Fibroblast of mammary gland (primary cell): ENCODE measurements around the gene TPSG1.

Source experiments
- DNase-seq: peaks from one replicate; pipeline ENCODE4 v3.0.0-alpha.2; 2010; ENCODE audit warnings: low read depth
- H3K4me3 ChIP-seq: 2 replicates; pipeline ENCODE4 v1.5.1; 2011; ENCODE audit warnings: low read depth, mild to moderate bottlenecking, low read length, moderate library complexity; ENCODE audit not compliant: control insufficient read depth
- TF ChIP-seq, protein P1 (sequence below): conservative IDR thresholded peaks from 2 replicates; pipeline ENCODE4 v1.5.1; 2011; ENCODE audit warnings: low read depth, low read length, inconsistent platforms; ENCODE audit not compliant: control insufficient read depth, insufficient read depth

The TPSG1 gene

DNA sequence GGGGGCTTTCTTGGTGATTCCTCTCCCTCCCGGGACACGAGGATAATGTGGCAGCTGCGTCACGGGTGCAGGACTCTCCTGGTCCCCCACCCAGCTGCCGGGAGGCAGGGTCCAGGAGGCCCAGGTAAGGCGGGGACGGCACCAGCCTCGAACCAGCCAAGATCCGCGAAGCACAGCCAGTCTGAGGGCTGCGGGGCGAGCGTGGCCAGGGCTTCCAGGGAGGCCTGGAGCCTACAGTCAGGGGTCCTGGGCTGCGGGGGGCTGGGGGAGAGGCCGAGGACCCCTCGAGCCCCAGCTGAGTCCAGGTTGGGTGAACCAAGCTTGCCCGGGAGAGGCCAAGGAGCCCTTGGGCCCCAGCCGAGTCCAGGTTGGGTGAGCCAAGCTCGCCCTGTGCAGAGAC lies 40.8 kb upstream of the TPSG1 start:
- TF ChIP-seq, protein P1, sequence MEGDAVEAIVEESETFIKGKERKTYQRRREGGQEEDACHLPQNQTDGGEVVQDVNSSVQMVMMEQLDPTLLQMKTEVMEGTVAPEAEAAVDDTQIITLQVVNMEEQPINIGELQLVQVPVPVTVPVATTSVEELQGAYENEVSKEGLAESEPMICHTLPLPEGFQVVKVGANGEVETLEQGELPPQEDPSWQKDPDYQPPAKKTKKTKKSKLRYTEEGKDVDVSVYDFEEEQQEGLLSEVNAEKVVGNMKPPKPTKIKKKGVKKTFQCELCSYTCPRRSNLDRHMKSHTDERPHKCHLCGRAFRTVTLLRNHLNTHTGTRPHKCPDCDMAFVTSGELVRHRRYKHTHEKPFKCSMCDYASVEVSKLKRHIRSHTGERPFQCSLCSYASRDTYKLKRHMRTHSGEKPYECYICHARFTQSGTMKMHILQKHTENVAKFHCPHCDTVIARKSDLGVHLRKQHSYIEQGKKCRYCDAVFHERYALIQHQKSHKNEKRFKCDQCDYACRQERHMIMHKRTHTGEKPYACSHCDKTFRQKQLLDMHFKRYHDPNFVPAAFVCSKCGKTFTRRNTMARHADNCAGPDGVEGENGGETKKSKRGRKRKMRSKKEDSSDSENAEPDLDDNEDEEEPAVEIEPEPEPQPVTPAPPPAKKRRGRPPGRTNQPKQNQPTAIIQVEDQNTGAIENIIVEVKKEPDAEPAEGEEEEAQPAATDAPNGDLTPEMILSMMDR = no peak
- no peak for DNase-seq
- no peak overlapping the region for H3K4me3 ChIP-seq

DNA sequence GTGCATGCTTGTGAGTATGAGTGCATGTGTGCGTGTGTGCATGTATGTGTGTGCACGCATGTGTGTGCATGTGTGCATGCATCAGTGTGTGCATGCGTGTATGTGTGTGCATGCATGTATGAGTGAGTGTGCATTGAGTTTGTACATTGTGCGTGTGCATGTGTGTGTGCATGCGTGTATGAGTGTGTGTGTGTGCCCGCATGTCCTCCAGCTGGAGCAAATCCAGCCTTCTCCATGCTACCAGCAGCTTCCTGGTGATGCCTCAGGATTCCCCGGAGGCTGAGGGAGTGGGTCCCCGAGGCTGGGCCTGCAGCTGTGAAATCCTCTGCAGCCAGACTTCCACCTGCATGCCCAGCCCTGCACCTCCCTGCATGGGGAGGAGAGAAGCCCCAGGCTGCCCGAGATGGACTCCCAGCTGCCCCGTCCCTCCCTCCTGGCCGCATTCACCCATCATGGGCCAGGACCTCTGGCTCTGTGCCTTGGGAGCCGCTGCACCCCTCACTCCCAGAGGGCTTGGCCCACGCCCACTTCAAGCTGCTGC lies 40.1 kb upstream of the TPSG1 start:
- TF ChIP-seq, protein P1 = no peak
- no peak overlapping the region for H3K4me3 ChIP-seq
- no peak for DNase-seq

DNA sequence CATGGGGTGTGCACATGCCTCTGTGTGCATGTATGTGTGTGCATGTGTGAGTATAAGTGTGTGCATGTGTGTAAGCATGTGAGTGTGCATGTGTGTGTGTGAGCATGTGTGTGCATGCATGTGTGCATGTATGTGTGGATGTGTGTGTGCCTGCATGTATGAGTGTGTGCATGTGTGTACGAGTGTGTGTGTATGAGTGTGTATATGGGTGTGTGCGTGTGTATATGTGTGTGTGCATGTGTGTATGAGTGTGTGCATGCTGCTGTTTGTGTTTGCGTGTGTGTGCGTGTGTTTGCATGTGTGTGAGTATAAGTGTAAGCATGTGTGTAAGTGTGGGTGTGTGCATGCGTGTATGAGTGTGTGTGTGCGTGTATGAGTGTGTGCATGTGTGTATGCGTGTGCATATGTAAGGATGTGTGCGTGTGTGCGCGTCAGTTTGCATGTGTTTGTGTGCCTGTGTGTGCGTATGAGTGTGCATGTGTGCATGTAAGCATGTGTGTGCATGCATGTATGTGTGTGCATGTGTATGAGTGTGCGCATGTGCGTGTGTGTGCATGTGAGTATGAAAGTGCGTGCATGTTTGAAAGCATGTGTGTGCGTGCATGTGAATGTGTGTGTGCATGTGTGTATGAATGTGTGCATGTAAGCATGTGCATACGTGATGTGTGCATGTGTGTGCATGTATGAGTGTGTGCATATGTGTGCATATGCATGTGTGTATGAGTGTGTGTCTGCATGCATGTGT lies 39.4 kb upstream of the TPSG1 start:
- TF ChIP-seq, protein P1 = no peak
- no peak overlapping the region for H3K4me3 ChIP-seq
- no peak for DNase-seq

- DNase-seq = no peak
- TF ChIP-seq, protein P1 = no peak
These were observed 38.7 kb upstream of the TPSG1 start for GRCh38 chr16:1263591-1264344.

GRCh38 chr16:1262846-1263221 lies 37.8 kb upstream of the TPSG1 start:
- TF ChIP-seq, protein P1 = no peak
- H3K4me3 ChIP-seq = no peak overlapping the region
- no peak for DNase-seq

More at GRCh38 chr16:1263591-1264344, 38.7 kb upstream of the TPSG1 start:
- no peak overlapping the region for H3K4me3 ChIP-seq

GRCh38 chr16:1262210-1262845 lies 37.3 kb upstream of the TPSG1 start:
- TF ChIP-seq, protein P1 = no peak
- no peak for DNase-seq
- H3K4me3 ChIP-seq = no peak overlapping the region
